Mucosa of descending colon (tissue), 3 donors: ENCODE results near the gene CBS. TPM values are rescaled to one million over a fixed set of nuclear protein-coding genes. Genes with fewer than 3 reads are reported as not detected.
A peak's percentile ranks its signal among the peaks of the same experiment; 100 is the strongest.
"Not testable (repeated sequence)": the region's sequence is repeated elsewhere in the genome, so short reads cannot be mapped to it uniquely, and the experiment has no call there.

Source experiments
- ATAC-seq: fragments of 200-7000 bp; cut with Tn5 transposase; one replicate; pipeline ENCODE4 v1.9.1; 2020; ENCODE audit warnings: mild to moderate bottlenecking, moderate library complexity
- DNase-seq, 3 donors: peaks; one replicate each; pipeline ENCODE4 v3.0.0-alpha.2; 2020
- H3K36me3 ChIP-seq: fragments of 200-600 bp; one replicate; pipeline ENCODE4 v1.8.0; 2021; ENCODE audit warnings: low read depth, mild to moderate bottlenecking
- H3K4me1 ChIP-seq: fragments of 200-600 bp; one replicate; pipeline ENCODE4 v1.8.0; 2021; ENCODE audit warnings: low read depth, mild to moderate bottlenecking
- H3K4me3 ChIP-seq: fragments of 200-600 bp; one replicate; pipeline ENCODE4 v1.8.0; 2021; ENCODE audit warnings: mild to moderate bottlenecking
- H3K9me3 ChIP-seq: fragments of 200-600 bp; one replicate; pipeline ENCODE4 v1.8.0; 2021; ENCODE audit warnings: mild to moderate bottlenecking
- CTCF ChIP-seq: fragments of 200-600 bp; IDR thresholded peaks from one replicate; pipeline ENCODE4 v1.8.0; 2022; ENCODE audit warnings: antibody characterized with exemption, mild to moderate bottlenecking
- intact Hi-C, 2 donors: fragments of 100-400 bp; cut with DNase I in 1 of 2; cut with micrococcal nuclease in 1 of 2; formaldehyde crosslinking; loops; one replicate each; pipeline versions ENCODE4 v1.11.0 to v1.11.1; 2022; cut with DNase I, micrococcal nuclease
- total RNA-seq, 3 donors: library from RNA; stranded (reverse); fragmentation: NEBNext Ultra II Directional in 2 of 3; extraction: Animal tissue kit (Norgen Biotek cat#: 25700) in 2 of 3; gene quantifications; one replicate each; pipeline versions ENCODE4 v1.2.1 to v1.2.4, GENCODE V29; 2021 to 2023
- donor health status: DM: no; HTN: no; CAD: no; lungs with moderate emphysema.
- donor health status: DM: no; HTN: no; CAD: no.
- donor health status: DM: no; HTN: yes; CAD: no.

Gene CBS
- total RNA-seq, 3 donors from 2014 or later: 4.5 to 5.8 (median 4.6) TPM

- intact Hi-C loops, H3K9me3 ChIP-seq, H3K4me3 ChIP-seq, H3K36me3 ChIP-seq, H3K4me1 ChIP-seq, DNase-seq: not testable (repeated sequence)
- ATAC-seq: peak; percentile 71
Observed at GRCh38 chr21:43045876-43046821, 29.5 kb downstream of the CBS start.

GRCh38 chr21:43045165-43045875, 30.3 kb downstream of the CBS start:
- DNase-seq, intact Hi-C loops, H3K4me1 ChIP-seq, H3K4me3 ChIP-seq, H3K36me3 ChIP-seq, H3K9me3 ChIP-seq: not testable (repeated sequence)
- ATAC-seq: peak; percentile 72

- H3K36me3 ChIP-seq, ATAC-seq, H3K4me3 ChIP-seq, H3K9me3 ChIP-seq, intact Hi-C loops, DNase-seq, H3K4me1 ChIP-seq: not testable (repeated sequence)
Observed at GRCh38 chr21:43044547-43044946, 31.1 kb downstream of the CBS start.

GRCh38 chr21:43043291-43043690, 32.3 kb downstream of the CBS start:
- ATAC-seq, H3K9me3 ChIP-seq, DNase-seq, H3K4me3 ChIP-seq, H3K36me3 ChIP-seq, H3K4me1 ChIP-seq, intact Hi-C loops: not testable (repeated sequence)

GRCh38 chr21:43042169-43042568, 33.5 kb downstream of the CBS start:
- H3K4me1 ChIP-seq, ATAC-seq, H3K36me3 ChIP-seq, H3K4me3 ChIP-seq, DNase-seq, intact Hi-C loops, H3K9me3 ChIP-seq: not testable (repeated sequence)

- H3K4me3 ChIP-seq, H3K36me3 ChIP-seq, intact Hi-C loops, DNase-seq, H3K9me3 ChIP-seq, H3K4me1 ChIP-seq, ATAC-seq: not testable (repeated sequence)
Observed at GRCh38 chr21:43038659-43039044, 37.0 kb downstream of the CBS start.

GRCh38 chr21:43037918-43038658, 37.5 kb downstream of the CBS start:
- H3K4me1 ChIP-seq, H3K9me3 ChIP-seq, intact Hi-C loops, H3K4me3 ChIP-seq, H3K36me3 ChIP-seq: not testable (repeated sequence)
- peak; percentile 40 for ATAC-seq
- peak in 1 of 3 donors; percentile 42 for DNase-seq

- H3K4me1 ChIP-seq, H3K4me3 ChIP-seq, H3K36me3 ChIP-seq, intact Hi-C loops, H3K9me3 ChIP-seq: not testable (repeated sequence)
- ATAC-seq: peak; percentile 97
- DNase-seq: peak in 2 of 3 donors; percentile 71 to 81
Observed at GRCh38 chr21:43036889-43037288, 38.7 kb downstream of the CBS start.

- Histone ChIP-seq H3K4me3 (no peak overlapping the region), H3K9me3 (no peaks in the 10 kb centered on the region), H3K4me1 (no peaks in the 10 kb centered on the region), H3K36me3 (no peaks in the 10 kb centered on the region)
- DNase-seq: no peak
- TF ChIP-seq CTCF: no peak
- intact Hi-C loops: no loop called here
- ATAC-seq: no peak
Observed at GRCh38 chr21:43034826-43035225, 40.8 kb downstream of the CBS start.
